Measurements from ENCODE around the gene CDK15. TPM values are rescaled to one million over a fixed set of nuclear protein-coding genes. Genes with fewer than 3 reads are reported as not detected.

The CDK15 gene
- total and polyA plus RNA-seq, 2 experiments from 2014 or later, result 0.27 TPM; not detected in 1

- peaks cover 26% of the 10 kb centered on the region for H3K4me1 Mint-ChIP-seq
Measured at GRCh38 chr2:201891676-201892075, 85.3 kb downstream of the CDK15 start.

GRCh38 chr2:201892516-201892915, 86.2 kb downstream of the CDK15 start:
- ATAC-seq (no peak), DNase-seq (ENCODE audit: low spot score) (no peak)
- peaks cover 17% of the 10 kb centered on the region for H3K4me1 ChIP-seq (ENCODE audit: insufficient read depth)
- H3F3A ChIP-seq (replicated peaks; ENCODE audit: low read depth), result no peaks in the 10 kb centered on the region
- no peaks in the 10 kb centered on the region for H3K79me2 ChIP-seq (replicated peaks; ENCODE audit: insufficient read depth)
- no peak overlapping the region for H3K4me3 ChIP-seq
- H3K27me3 ChIP-seq (ENCODE audit: insufficient read depth), result no peaks in the 10 kb centered on the region
- Mint-ChIP-seq H3K9me3 (no peaks in the 10 kb centered on the region), H3K36me3 (ENCODE audit: low read depth) (no peaks in the 10 kb centered on the region), H3K4me3 (no peak overlapping the region), H3K27me3 (ENCODE audit: insufficient read depth, low read depth, poor library complexity) (no peaks in the 10 kb centered on the region), H3K27ac (no peak overlapping the region), H3K4me1 (peaks cover 25% of the 10 kb centered on the region)
- H4K20me1 ChIP-seq (replicated peaks; ENCODE audit: insufficient read depth), result no peaks in the 10 kb centered on the region
- no peaks in the 10 kb centered on the region for H3K36me3 ChIP-seq (ENCODE audit: insufficient read depth)
- H2AFZ ChIP-seq, result no peak overlapping the region
- no peak overlapping the region for H3K27ac ChIP-seq (ENCODE audit: low read depth)
- H3K4me2 ChIP-seq, result no peak overlapping the region
- no peaks in the 10 kb centered on the region for H3K9me2 ChIP-seq (ENCODE audit: insufficient read depth)
- TF ChIP-seq ZNF462 (CRISPR knock-in tag; IDR thresholded peaks at IDR 0.05) (no peak), CTCF (conservative IDR thresholded peaks at IDR 0.05; ENCODE audit: low read depth in 2 of 2) (no peak), ZNF331 (CRISPR knock-in tag; IDR thresholded peaks at IDR 0.05; ENCODE audit: low read depth) (no peak), EZH2phosphoT487 (IDR thresholded peaks at IDR 0.05; ENCODE audit: unreplicated experiment) (no peak), JUNB (IDR thresholded peaks at IDR 0.05; ENCODE audit: unreplicated experiment) (no peak), ETS1 (IDR thresholded peaks at IDR 0.05) (no peak), POLR2AphosphoS5 (IDR thresholded peaks at IDR 0.05; ENCODE audit: low read depth) (no peak), STAT1 (IDR thresholded peaks at IDR 0.05; ENCODE audit: unreplicated experiment) (no peak), CREB1 (CRISPR knock-in tag; IDR thresholded peaks at IDR 0.05; ENCODE audit: low read depth) (no peak), EZH2 (IDR thresholded peaks at IDR 0.05; ENCODE audit: low read depth, unreplicated experiment) (no peak), NANOG (IDR thresholded peaks at IDR 0.05; ENCODE audit: borderline replicate concordance) (no peak)

More at GRCh38 chr2:201891676-201892075, 85.3 kb downstream of the CDK15 start:
- H3K9me3 Mint-ChIP-seq, result no peaks in the 10 kb centered on the region
- Histone ChIP-seq H3K4me3 (no peak overlapping the region), H3K4me1 (ENCODE audit: insufficient read depth) (peaks cover 17% of the 10 kb centered on the region), H3F3A (replicated peaks; ENCODE audit: low read depth) (no peaks in the 10 kb centered on the region), H3K36me3 (ENCODE audit: insufficient read depth) (no peaks in the 10 kb centered on the region), H3K27me3 (ENCODE audit: insufficient read depth) (no peaks in the 10 kb centered on the region), H3K79me2 (replicated peaks; ENCODE audit: insufficient read depth) (no peaks in the 10 kb centered on the region), H2AFZ (no peak overlapping the region), H4K20me1 (replicated peaks; ENCODE audit: insufficient read depth) (no peaks in the 10 kb centered on the region), H3K27ac (ENCODE audit: low read depth) (no peak overlapping the region), H3K4me2 (no peak overlapping the region), H3K9me2 (ENCODE audit: insufficient read depth) (no peaks in the 10 kb centered on the region)
- ATAC-seq (no peak), DNase-seq (ENCODE audit: low spot score) (no peak)
- TF ChIP-seq STAT1 (IDR thresholded peaks at IDR 0.05; ENCODE audit: unreplicated experiment) (no peak), ZNF114 (CRISPR knock-in tag; IDR thresholded peaks at IDR 0.05) (no peak), EZH2 (IDR thresholded peaks at IDR 0.05; ENCODE audit: low read depth, unreplicated experiment) (no peak)
- H3K27me3 Mint-ChIP-seq (ENCODE audit: insufficient read depth, low read depth, poor library complexity), result no peaks in the 10 kb centered on the region
- H3K4me3 Mint-ChIP-seq, result no peak overlapping the region
- no peak overlapping the region for H3K27ac Mint-ChIP-seq
- no peaks in the 10 kb centered on the region for H3K36me3 Mint-ChIP-seq (ENCODE audit: low read depth)
